H1 (cell line): ENCODE measurements around the gene ELAVL2. TPM values are rescaled to one million over a fixed set of nuclear protein-coding genes. Genes with fewer than 3 reads are reported as not detected.

Experiments
- CHD7 ChIP-seq: fragments of 300-600 bp; sonication (generic); IDR thresholded peaks from 2 replicates; pipeline ENCODE4 v1.7.1; 2012; ENCODE audit warnings: low read length, moderate library complexity, mild to moderate bottlenecking, inconsistent platforms; ENCODE audit not compliant: insufficient replicate concordance
- MAX ChIP-seq: IDR thresholded peaks from 2 replicates; pipeline ENCODE4 v1.6.1; 2012; ENCODE audit warnings: inconsistent platforms
- polyA plus RNA-seq, 7 experiments: library from polyadenylated mRNA; depleted of rRNA in 3 of 7; stranded (reverse) in 5 of 7; unstranded in 2 of 7; fragments of >200 nt in 5 of 7; fragments of 200-250 nt in 2 of 7; gene quantifications; 1 replicate in 5 of 7; 2 replicates in 1 of 7; 4 replicates in 1 of 7; pipeline versions ENCODE4 v1.2.1 to v1.2.3, GENCODE V29; 2011 to 2013; ENCODE audit warnings: missing spikeins in 2 of 7, mixed read lengths in 2 of 7
- total RNA-seq: library from RNA; stranded (reverse); fragmentation: NEBNext Ultra II Directional; extraction: Animal tissue kit (Norgen Biotek cat#: 25700); gene quantifications from 2 replicates; pipeline ENCODE4 v1.2.1, GENCODE V29; 2021

The ELAVL2 gene
- total and polyA plus RNA-seq, 2 of the 8 experiments (the other 6 are each of a cell fraction or from before 2014, with no cell fraction given) = 4.9 to 21.9 TPM

GRCh38 chr9:23789529-23790254 lies 36.3 kb downstream of the ELAVL2 start (continued):
- TF ChIP-seq CHD7 (no peak), MAX (no peak)
- TF ChIP-seq, all 59 proteins: peak for 0
